ENCODE data around the gene GOLGA6C.
"Not testable (repeated sequence)": the region's sequence is repeated elsewhere in the genome, so short reads cannot be mapped to it uniquely, and the experiment has no call there.

DNA sequence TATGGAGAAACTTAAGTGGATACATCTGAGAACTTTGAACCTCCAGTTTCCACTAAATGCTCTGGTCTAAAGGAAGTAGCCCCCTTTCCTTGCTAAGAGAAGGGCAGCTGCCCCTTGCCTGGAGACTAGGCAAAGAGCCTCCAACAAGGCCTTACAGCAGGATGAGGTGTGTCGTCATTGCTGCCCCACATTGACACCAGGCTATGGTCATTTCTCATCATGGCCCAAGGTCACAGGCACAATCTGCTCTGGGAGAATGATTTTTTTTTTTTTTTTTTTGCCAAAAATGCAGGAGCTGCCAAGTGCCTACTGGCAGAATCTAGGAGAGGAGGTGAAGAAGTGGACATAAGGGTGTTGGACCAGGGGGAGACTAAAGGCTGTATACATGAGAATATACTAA, 12.4 kb upstream of the GOLGA6C start:
- TF ChIP-seq CTCF, POLR2A, POLR2AphosphoS5, EP300 (IDR thresholded peaks at IDR 0.05): not testable (repeated sequence)

Measured in gastroesophageal sphincter (tissue), 3 donors.